ENCODE measurements around the gene UNC119B.

The UNC119B gene

GRCh38 chr12:120698665-120699064 is 11.6 kb upstream of the UNC119B start:
- no peak overlapping the region for H3K4me3 ChIP-seq (ENCODE audit: low read depth, low read length)
- no peak for TF ChIP-seq CTCF (IDR thresholded peaks at IDR 0.05; ENCODE audit: low read depth, low read length, missing control alignments)
- no peak for DNase-seq (ENCODE audit: low read depth)

GRCh38 chr12:120699553-120699952 is 10.7 kb upstream of the UNC119B start:
- TF ChIP-seq CTCF (IDR thresholded peaks at IDR 0.05; ENCODE audit: low read depth, low read length, missing control alignments) = no peak

GRCh38 chr12:120700886-120701285 is 9.4 kb upstream of the UNC119B start:
- no peak overlapping the region for H3K4me3 ChIP-seq (ENCODE audit: low read depth, low read length)
- DNase-seq (ENCODE audit: low read depth) = no peak
- TF ChIP-seq CTCF (IDR thresholded peaks at IDR 0.05; ENCODE audit: low read depth, low read length, missing control alignments) = no peak

More at GRCh38 chr12:120699553-120699952, 10.7 kb upstream of the UNC119B start:
- no peak overlapping the region for H3K4me3 ChIP-seq (ENCODE audit: low read depth, low read length)
- no peak for DNase-seq (ENCODE audit: low read depth)

- no peak overlapping the region for H3K4me3 ChIP-seq (ENCODE audit: low read depth, low read length)
- DNase-seq (ENCODE audit: low read depth) = no peak
- TF ChIP-seq CTCF (IDR thresholded peaks at IDR 0.05; ENCODE audit: low read depth, low read length, missing control alignments) = no peak
Measured at GRCh38 chr12:120702637-120703036, 7.6 kb upstream of the UNC119B start.

- no peak for DNase-seq (ENCODE audit: low read depth)
- no peak overlapping the region for H3K4me3 ChIP-seq (ENCODE audit: low read depth, low read length)
- no peak for TF ChIP-seq CTCF (IDR thresholded peaks at IDR 0.05; ENCODE audit: low read depth, low read length, missing control alignments)
Measured at GRCh38 chr12:120703311-120703942, 6.8 kb upstream of the UNC119B start.

GRCh38 chr12:120705618-120706017 is 4.6 kb upstream of the UNC119B start:
- TF ChIP-seq CTCF (IDR thresholded peaks at IDR 0.05; ENCODE audit: low read depth, low read length, missing control alignments) = no peak
- no peak overlapping the region for H3K4me3 ChIP-seq (ENCODE audit: low read depth, low read length)
- no peak for DNase-seq (ENCODE audit: low read depth)

GRCh38 chr12:120706029-120706428 is 4.2 kb upstream of the UNC119B start:
- TF ChIP-seq CTCF (IDR thresholded peaks at IDR 0.05; ENCODE audit: low read depth, low read length, missing control alignments) = no peak
- DNase-seq (ENCODE audit: low read depth) = no peak
- H3K4me3 ChIP-seq (ENCODE audit: low read depth, low read length) = no peak overlapping the region
